Stomach (tissue), 9 donors: ENCODE measurements around the gene IL21R. TPM values are rescaled to one million over a fixed set of nuclear protein-coding genes. Genes with fewer than 3 reads are reported as not detected.
A peak's percentile ranks its signal among the peaks of the same experiment; 100 is the strongest.

Experiments
- DNase-seq, 2 donors: peaks; one replicate each; pipeline versions ENCODE4 v3.0.0 to v3.0.0-alpha.2; 2013 to 2019
- H3K27ac ChIP-seq, 5 donors: fragments of 200-600 bp in 4 of 5; sonication (generic) in 4 of 5; one replicate each; pipeline ENCODE4 v1.5.1; 2013 to 2019; ENCODE audit warnings: mild to moderate bottlenecking in 1 of 5, moderate library complexity in 1 of 5
- H3K27me3 ChIP-seq, 3 donors: fragments of 200-600 bp; sonication (generic); one replicate each; pipeline ENCODE4 v1.5.1; 2017 to 2019; ENCODE audit warnings: mixed run types in 1 of 3
- H3K36me3 ChIP-seq, 4 donors: fragments of 200-600 bp; sonication (generic); 1 replicate in 3 of 4; 2 replicates in 1 of 4; pipeline ENCODE4 v1.5.1; 2016 to 2019
- H3K4me1 ChIP-seq, 4 donors: fragments of 200-600 bp; sonication (generic); one replicate each; pipeline ENCODE4 v1.5.1; 2016 to 2019
- H3K4me3 ChIP-seq, 4 donors: fragments of 200-600 bp; sonication (generic) in 3 of 4; one replicate each; pipeline ENCODE4 v1.5.1; 2016 to 2019; ENCODE audit warnings: mild to moderate bottlenecking in 1 of 4
- H3K9me3 ChIP-seq, 4 donors: fragments of 200-600 bp; sonication (generic); one replicate each; pipeline ENCODE4 v1.5.1; 2016 to 2019
- EP300 ChIP-seq: sonication (generic); formaldehyde crosslinking; IDR thresholded peaks from one replicate; pipeline ENCODE4 v1.6.1; 2017; ENCODE audit warnings: antibody characterized with exemption
- POLR2A ChIP-seq, 4 donors: fragments of 450-650 bp; IDR thresholded peaks; one replicate each; pipeline ENCODE4 v1.6.1; 2016; ENCODE audit warnings: antibody characterized with exemption in 4 of 4, control low read depth in 2 of 4, mild to moderate bottlenecking in 1 of 4, moderate library complexity in 1 of 4
- POLR2AphosphoS5 ChIP-seq, 3 donors: sonication (generic); formaldehyde crosslinking; IDR thresholded peaks; one replicate each; pipeline ENCODE4 v1.6.1; 2016; ENCODE audit warnings: antibody characterized with exemption in 3 of 3
- WGBS, 5 donors: extraction: QIAGEN DNeasy Blood & Tissue Kit in 3 of 5; methylation state at CpG; one replicate each; pipeline versions ENCODE4 v1.1.5 to v1.1.7; 2013 to 2018; 5-methylcytosine and 5-hydroxymethylcytosine counted together
- intact Hi-C: fragments of 100-400 bp; cut with DNase I; formaldehyde crosslinking; loops from one replicate; pipeline ENCODE4 v1.15.1; 2023; ENCODE audit warnings: low total_unique reads
- polyA plus RNA-seq, 3 donors: library from polyadenylated mRNA; stranded (reverse); fragments of 200-250 nt; gene quantifications; one replicate each; pipeline ENCODE4 v1.2.3, GENCODE V29; 2013
- total RNA-seq, 5 donors: library from RNA; depleted of rRNA; stranded (reverse); fragments of >200 nt; gene quantifications; one replicate each; pipeline versions ENCODE4 v1.1.0 to v1.2.3, GENCODE V29; 2014 to 2016
- TF ChIP-seq, protein P1 (sequence below), 7 experiments: fragments of 450-650 bp in 4 of 7; fragments of 200-600 bp in 3 of 7; sonication (generic) in 3 of 7; IDR thresholded peaks; one replicate each; pipeline ENCODE4 v1.5.1; 2016 to 2019; ENCODE audit warnings: antibody characterized with exemption in 7 of 7, control low read depth in 2 of 7, mild to moderate bottlenecking in 1 of 7
- donor health status: healthy with polysubstance abuse.
- donor health status: Bipolar disorder and iron deficiency.
- donor health status: healthy.

IL21R gene
- total and polyA plus RNA-seq, 8 donors: 0.14 to 0.73 (median 0.38) TPM; not detected in 4

DNA sequence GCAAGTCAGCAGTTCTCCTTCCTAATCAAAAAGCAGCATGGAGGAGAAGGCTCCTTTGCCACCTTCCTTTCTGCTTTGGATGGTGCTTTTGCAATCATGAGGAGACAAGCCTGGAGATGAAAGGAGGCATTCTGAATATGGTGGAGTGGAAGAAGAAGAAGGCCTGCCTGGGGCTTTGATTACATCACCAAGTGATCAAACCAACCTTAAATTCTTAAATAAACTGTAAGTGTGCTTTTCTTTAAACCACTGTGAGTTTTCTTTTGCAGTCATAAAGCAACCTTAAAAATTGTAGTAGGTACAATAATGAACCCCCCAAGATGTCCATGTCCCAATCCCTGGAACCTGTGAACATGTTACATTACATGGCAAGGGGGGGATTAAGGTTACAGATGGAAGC, 31.7 kb upstream of the IL21R start:
- no peak for DNase-seq
- H3K36me3 ChIP-seq: no peaks in the 10 kb centered on the region
- no peaks in the 10 kb centered on the region for H3K27me3 ChIP-seq
- H3K4me1 ChIP-seq: peaks cover 17 to 32% (median 21%) of the 10 kb centered on the region in 4 donors
- H3K4me3 ChIP-seq: no peak overlapping the region
- intact Hi-C loops: loop anchor here (10.0 kb wide), 2 partner anchors 84 to 196 kb away; no protein-coding TSS in a partner anchor
- no peak for TF ChIP-seq POLR2A (IDR thresholded peaks at IDR 0.05)
- TF ChIP-seq EP300: no peak
- TF ChIP-seq, protein P1, sequence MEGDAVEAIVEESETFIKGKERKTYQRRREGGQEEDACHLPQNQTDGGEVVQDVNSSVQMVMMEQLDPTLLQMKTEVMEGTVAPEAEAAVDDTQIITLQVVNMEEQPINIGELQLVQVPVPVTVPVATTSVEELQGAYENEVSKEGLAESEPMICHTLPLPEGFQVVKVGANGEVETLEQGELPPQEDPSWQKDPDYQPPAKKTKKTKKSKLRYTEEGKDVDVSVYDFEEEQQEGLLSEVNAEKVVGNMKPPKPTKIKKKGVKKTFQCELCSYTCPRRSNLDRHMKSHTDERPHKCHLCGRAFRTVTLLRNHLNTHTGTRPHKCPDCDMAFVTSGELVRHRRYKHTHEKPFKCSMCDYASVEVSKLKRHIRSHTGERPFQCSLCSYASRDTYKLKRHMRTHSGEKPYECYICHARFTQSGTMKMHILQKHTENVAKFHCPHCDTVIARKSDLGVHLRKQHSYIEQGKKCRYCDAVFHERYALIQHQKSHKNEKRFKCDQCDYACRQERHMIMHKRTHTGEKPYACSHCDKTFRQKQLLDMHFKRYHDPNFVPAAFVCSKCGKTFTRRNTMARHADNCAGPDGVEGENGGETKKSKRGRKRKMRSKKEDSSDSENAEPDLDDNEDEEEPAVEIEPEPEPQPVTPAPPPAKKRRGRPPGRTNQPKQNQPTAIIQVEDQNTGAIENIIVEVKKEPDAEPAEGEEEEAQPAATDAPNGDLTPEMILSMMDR (IDR thresholded peaks at IDR 0.05): no peak
- TF ChIP-seq POLR2AphosphoS5 (IDR thresholded peaks at IDR 0.05): no peak
- H3K9me3 ChIP-seq: no peaks in the 10 kb centered on the region
- H3K27ac ChIP-seq: no peak overlapping the region

DNA sequence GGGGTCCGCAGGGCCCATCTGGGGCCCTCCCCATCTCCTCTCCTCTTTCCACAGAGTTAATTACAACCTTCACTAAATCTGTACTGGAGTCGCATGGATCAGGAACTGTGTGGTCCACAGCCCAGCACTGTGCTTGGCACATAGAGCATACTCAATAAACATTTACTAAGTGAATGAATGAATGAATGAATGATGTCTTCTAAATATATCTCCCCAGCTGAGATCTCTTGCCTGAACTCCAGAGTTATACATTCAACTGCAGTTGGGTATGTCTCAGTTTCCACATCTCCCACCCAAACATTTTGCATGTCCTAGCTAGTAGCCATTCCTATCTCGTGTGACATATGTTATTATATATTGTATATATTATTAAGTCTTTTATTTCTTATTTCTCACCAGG, 28.7 kb upstream of the IL21R start:
- intact Hi-C loops: loop anchor here (10.0 kb wide), 2 partner anchors 81 to 199 kb away; no protein-coding TSS in a partner anchor
- Histone ChIP-seq H3K4me3 (no peak overlapping the region), H3K27ac (no peak overlapping the region), H3K4me1 (peaks cover 0 to 12% (median 5%) of the 10 kb centered on the region in 4 donors), H3K36me3 (no peaks in the 10 kb centered on the region), H3K27me3 (no peaks in the 10 kb centered on the region), H3K9me3 (no peaks in the 10 kb centered on the region)
- no peak for DNase-seq
- WGBS, 5 donors: 90 to 95% (median 92%) methylated on average over 3 of the region's 3 CpGs
- TF ChIP-seq POLR2A (IDR thresholded peaks at IDR 0.05): no peak
- TF ChIP-seq, protein P1 (IDR thresholded peaks at IDR 0.05): no peak
- no peak for TF ChIP-seq EP300
- TF ChIP-seq POLR2AphosphoS5 (IDR thresholded peaks at IDR 0.05): no peak

DNA sequence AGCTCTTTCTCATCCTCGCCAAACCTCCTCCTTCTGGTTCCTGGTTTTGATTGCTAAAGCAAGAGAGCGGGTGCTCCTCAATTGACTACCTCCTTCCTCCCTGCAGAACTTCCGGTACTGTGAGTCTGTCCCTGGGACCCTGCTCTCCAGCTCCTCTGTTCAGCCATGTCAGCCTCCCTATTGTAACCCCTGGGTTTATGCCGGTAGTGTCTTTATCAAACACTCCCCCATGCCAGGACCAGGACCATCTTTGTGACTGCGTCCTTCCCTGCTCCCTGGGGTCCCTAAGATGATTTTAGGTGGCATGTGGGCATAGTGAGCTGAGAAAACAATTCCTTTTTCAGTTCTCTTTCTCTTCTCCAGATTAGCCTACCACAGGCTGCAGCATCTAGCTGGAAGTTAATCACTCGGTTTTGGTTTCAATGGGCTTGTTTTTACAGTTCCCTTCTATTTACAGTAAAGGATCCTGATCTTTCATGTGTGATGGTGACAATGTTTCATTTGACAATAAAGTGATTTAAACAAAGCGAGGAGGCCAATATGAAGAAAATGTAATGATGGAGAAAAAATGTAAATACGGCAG, 27.7 kb upstream of the IL21R start:
- no peak for DNase-seq
- Histone ChIP-seq H3K4me3 (no peak overlapping the region), H3K27ac (peak overlapping the region in 3 of 5 donors; percentile 1 to 12 (median 7)), H3K4me1 (peaks cover 0 to 8% (median 4%) of the 10 kb centered on the region in 4 donors), H3K27me3 (no peaks in the 10 kb centered on the region), H3K36me3 (no peaks in the 10 kb centered on the region), H3K9me3 (no peaks in the 10 kb centered on the region)
- 72 to 79% (median 73%) methylated on average over 8 of the region's 8 CpGs for WGBS, 5 donors
- TF ChIP-seq POLR2A (IDR thresholded peaks at IDR 0.05) (no peak), POLR2AphosphoS5 (IDR thresholded peaks at IDR 0.05) (no peak), EP300 (no peak)
- TF ChIP-seq, protein P1 (IDR thresholded peaks at IDR 0.05): no peak
- intact Hi-C loops: loop anchor here (10.0 kb wide), 2 partner anchors 80 to 200 kb away; no protein-coding TSS in a partner anchor

DNA sequence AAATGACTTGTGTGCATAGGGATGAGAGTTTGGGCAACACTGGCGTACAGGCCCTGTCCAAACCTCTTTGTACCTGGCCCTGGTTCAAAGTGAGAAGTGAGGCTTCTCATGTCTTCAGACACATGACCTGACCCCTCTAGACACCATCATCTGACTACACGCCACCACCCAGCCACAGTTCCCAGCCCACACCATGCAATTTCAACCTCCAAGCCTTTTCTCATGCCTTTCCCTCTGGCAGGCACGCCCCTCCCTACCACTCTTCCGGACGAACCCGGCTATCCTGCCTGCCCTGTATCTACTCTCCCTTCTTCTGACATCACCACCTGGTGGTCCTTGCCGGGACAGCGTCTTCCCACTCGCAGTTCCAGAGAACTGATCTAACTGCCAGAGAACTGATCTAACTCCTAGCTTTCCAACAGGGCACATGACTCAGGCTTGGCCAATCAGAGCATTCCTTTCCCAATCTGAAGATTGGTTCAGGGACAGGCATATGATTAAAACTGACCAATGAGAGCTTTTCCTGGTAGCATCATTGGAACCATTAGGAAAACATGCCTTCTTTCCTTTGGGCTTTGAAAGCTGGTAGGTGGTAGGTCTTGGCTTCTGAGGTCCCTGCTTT, 27.1 kb upstream of the IL21R start:
- peak overlapping the region in 3 of 5 donors; percentile 1 to 12 (median 7) for H3K27ac ChIP-seq
- 18 to 24% (median 19%) methylated on average over 8 to 9 of the region's 9 CpGs for WGBS, 5 donors
- H3K4me3 ChIP-seq: peak overlapping the region in 1 of 4 donors; percentile 7
- H3K36me3 ChIP-seq: no peaks in the 10 kb centered on the region
- intact Hi-C loops: loop anchor here (10.0 kb wide), 2 partner anchors 80 to 200 kb away; no protein-coding TSS in a partner anchor
- peaks cover 0 to 8% (median 4%) of the 10 kb centered on the region in 4 donors for H3K4me1 ChIP-seq
- H3K9me3 ChIP-seq: no peaks in the 10 kb centered on the region
- peak; percentile 33 to 79 for DNase-seq
- TF ChIP-seq, protein P1 (IDR thresholded peaks at IDR 0.05): peak in 3 of 7 experiments; percentile 29 to 41 (median 33)
- TF ChIP-seq POLR2AphosphoS5 (IDR thresholded peaks at IDR 0.05): peak in 1 of 3 donors; percentile 34
- TF ChIP-seq POLR2A (IDR thresholded peaks at IDR 0.05): no peak
- TF ChIP-seq EP300: no peak
- no peaks in the 10 kb centered on the region for H3K27me3 ChIP-seq
